ENCODE data around the gene MTCH2.

The MTCH2 gene

DNA sequence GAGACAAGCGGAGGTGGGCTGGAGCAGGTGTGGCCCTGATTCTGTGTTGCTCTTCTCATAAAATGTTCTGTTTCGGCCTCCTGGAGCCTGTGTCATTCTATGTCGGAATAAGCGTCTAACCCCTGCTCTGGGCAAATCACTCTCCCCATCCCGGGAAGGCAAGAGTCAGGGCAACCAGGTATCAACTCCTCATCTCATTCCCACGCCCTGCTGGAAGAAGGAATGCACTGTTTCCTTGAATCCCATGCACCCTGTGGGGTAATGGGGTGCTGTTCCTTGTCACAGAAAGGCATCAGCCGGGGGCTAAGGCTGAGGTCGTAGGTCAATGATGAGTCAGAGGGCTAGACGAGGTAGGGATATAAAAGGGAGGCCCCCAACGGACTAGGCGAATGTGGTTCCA lies 53.2 kb downstream of the MTCH2 start:
- no peak for DNase-seq

- DNase-seq = no peak
Measured at GRCh38 chr11:47587723-47588326, 54.5 kb downstream of the MTCH2 start.

- no peak for DNase-seq
Measured at GRCh38 chr11:47587039-47587716, 55.2 kb downstream of the MTCH2 start.

- DNase-seq = no peak
Measured at GRCh38 chr11:47586098-47586855, 56.1 kb downstream of the MTCH2 start, which contains the start of gene FAM180B. TSS of gene FAM180B (plus strand) at chr11:47586678. CDS start at chr11:47586769, 91 bp downstream.

DNA sequence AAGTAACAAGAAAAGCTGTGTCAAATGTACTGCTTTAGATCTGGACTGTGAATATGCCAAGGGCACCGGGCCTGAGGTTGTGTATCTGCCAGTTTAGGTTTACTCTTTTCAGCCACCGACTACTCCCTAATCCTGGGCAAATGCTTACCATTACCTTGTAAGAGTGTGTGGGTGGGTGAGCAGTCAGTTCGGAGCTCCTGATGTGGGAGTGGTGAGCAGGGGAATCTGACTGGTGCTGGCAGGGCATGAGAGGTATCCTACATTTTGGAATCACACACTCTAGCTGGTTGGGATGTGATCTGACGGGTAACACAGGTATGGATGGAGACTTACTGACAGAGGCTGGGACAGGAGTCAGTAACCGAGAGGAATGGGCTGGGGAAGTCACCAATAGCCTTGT lies 58.5 kb downstream of the MTCH2 start:
- no peak for DNase-seq

- peak; percentile 71 to 76 (median 76) for DNase-seq
Measured at GRCh38 chr11:47578524-47579494, 63.5 kb downstream of the MTCH2 start, which contains the start of the genes KBTBD4 and NDUFS3. TSS of gene KBTBD4 (minus strand) at chr11:47578970. CDS start at chr11:47578951, 19 bp downstream. TSS of gene NDUFS3 (plus strand) at chr11:47579074. CDS start at chr11:47579092, 18 bp downstream.

DNA sequence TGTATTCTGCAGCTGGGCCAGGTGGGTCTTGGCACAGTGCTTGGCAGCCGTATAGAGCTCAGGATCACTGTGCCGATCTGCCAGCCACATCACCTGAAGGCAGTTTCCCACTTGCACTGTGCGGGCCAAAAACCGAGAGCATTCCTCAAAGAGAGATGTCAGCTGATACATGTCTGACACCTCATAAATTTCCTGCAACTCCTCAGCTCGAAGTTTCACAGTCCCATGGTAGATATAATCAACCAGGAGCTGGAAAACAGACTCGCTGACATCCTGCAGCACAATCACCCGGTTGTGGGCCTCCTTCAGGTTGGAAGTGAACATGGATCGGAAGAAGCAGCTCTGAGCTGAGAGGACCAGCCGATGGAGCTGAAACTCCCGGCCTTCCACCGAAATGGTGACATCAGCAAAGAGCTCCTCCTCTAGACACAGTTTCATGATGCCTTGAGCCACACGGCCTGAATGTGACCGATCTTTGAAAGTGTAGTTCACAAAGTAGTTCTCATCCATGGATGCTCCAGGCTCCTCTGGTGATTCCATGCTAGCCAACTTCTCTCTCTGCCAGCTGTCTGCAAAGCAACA lies 64.8 kb downstream of the MTCH2 start:
- DNase-seq = no peak

- no peak for DNase-seq
Measured at GRCh38 chr11:47573321-47573720, 69.0 kb downstream of the MTCH2 start.

DNA sequence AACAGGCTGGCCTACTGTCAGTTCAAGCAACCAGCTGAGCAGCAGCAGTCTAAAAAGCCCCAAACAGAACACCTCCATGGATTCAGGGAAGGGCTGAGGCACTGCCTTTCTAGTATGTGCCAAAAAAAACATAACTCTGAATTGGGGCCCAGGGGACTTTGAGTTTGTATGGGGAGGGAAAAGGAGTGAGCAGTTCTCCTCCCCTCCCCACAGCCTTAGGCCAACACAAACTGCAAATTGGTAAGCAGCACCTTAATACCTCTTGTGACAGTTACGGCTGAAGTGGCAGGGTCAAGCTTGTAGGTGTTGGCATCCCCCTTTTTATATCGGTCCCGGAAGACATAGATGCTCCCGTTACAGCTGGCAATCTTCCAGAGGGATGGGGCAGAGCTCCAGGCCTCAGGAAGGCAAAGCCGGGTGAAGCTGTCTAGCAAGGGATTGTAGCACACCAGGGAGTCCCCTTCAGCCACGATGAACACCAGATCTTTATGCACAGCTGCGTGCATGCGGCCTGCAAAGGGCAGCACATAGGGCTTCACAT lies 69.6 kb downstream of the MTCH2 start:
- DNase-seq = no peak

DNA sequence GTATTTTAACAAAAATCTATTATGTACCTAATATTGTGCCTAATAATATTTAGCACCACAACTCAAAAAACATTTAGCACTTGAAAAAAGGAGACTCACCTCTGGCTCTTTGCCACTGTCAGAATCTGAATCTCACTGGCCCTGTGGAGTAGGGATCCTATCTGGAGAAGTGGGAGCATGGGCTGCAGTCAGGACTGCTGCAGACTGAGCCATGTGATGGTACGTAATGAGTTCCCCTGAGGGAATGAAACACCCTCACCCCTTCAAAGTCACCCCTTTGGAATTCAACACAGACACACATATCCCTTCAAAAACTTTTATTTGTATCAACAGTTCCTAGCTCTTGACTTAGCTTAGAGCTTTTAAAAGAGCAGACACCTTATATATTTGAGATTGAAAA lies 70.5 kb downstream of the MTCH2 start:
- DNase-seq = no peak

DNA sequence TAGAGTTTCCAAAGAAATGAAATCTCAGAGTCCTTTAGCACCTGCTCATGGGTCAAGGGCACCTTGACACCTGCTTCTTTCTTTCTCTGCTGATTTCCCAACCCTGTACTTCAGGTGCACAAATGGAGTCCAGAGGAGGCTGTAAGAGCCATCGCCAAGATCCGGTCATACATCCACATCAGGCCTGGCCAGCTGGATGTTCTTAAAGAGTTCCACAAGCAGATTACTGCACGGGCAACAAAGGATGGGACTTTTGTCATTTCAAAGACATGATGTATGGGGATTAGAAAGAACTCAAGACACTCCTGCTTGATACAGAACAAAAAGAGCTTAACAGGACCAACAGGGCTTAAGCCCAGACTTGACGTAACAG lies 71.0 kb downstream of the MTCH2 start:
- DNase-seq = no peak

GRCh38 chr11:47570651-47571356 lies 71.6 kb downstream of the MTCH2 start:
- DNase-seq = no peak

- DNase-seq = no peak
Measured at GRCh38 chr11:47569646-47570045, 72.7 kb downstream of the MTCH2 start.
